K562 (cell line): Measurements from ENCODE around the gene VWA8. TPM values are rescaled to one million over a fixed set of nuclear protein-coding genes. Genes with fewer than 3 reads are reported as not detected.

Experiments used
- ATF1 ChIP-seq, 2 experiments: fragments of 450-650 bp in 1 of 2; IDR thresholded peaks; 2 replicates each; pipeline ENCODE4 v1.6.1; 2016; ENCODE audit warnings: missing compliant biosample characterization in 1 of 2, missing genetic modification characterization in 1 of 2
- HMG20A ChIP-seq: fragments of 450-650 bp; formaldehyde crosslinking; conservative IDR thresholded peaks from 2 replicates; pipeline ENCODE4 v1.4.0; 2020; ENCODE audit warnings: mild to moderate bottlenecking, mixed read lengths
- HNRNPK ChIP-seq: fragments of 200-400 bp; formaldehyde crosslinking; IDR thresholded peaks from one replicate; pipeline ENCODE4 v1.6.1; 2018; ENCODE audit warnings: mild to moderate bottlenecking, low read depth, low read length; ENCODE audit not compliant: poor library complexity, severe bottlenecking
- NR1H2 ChIP-seq: sonication (generic); formaldehyde crosslinking; IDR thresholded peaks from 2 replicates; pipeline ENCODE4 v1.4.0; 2020; ENCODE audit warnings: mild to moderate bottlenecking, missing genetic modification reagents
- PYGO2 ChIP-seq: fragments of 450-650 bp; IDR thresholded peaks from 2 replicates; pipeline ENCODE4 v1.6.1; 2016; ENCODE audit warnings: mild to moderate bottlenecking, missing genetic modification characterization, moderate library complexity, missing compliant biosample characterization
- SPI1 ChIP-seq: IDR thresholded peaks from 2 replicates; pipeline ENCODE4 v1.6.1; 2011; ENCODE audit warnings: low read depth, low read length, control low read depth, borderline replicate concordance
- ZBTB7A ChIP-seq: IDR thresholded peaks from 2 replicates; pipeline ENCODE4 v1.6.1; 2011; ENCODE audit warnings: low read depth, mild to moderate bottlenecking, low read length, moderate library complexity, borderline replicate concordance; ENCODE audit not compliant: control insufficient read depth
- polyA plus RNA-seq, 8 experiments: library from polyadenylated mRNA; depleted of rRNA in 4 of 8; stranded (reverse) in 5 of 8; unstranded in 3 of 8; fragments of >200 nt; fragmentation: Nextera tagmentation in 2 of 8; fragmentation: Illumina TruSeq in 1 of 8; extraction: Ambion mirVana in 2 of 8; extraction: Trizol in 1 of 8; gene quantifications; 2 replicates each; pipeline versions ENCODE4 v1.2.1 to v1.2.3, GENCODE V29; 2011 to 2014; ENCODE audit warnings: inconsistent platforms in 1 of 8, missing spikeins in 1 of 8
- total RNA-seq, 7 experiments: library from RNA; depleted of rRNA in 6 of 7; stranded (reverse); fragments of >200 nt in 6 of 7; fragmentation: Illumina TruSeq in 2 of 7; extraction: Trizol in 2 of 7; gene quantifications; 2 replicates each; pipeline versions ENCODE4 v1.2.1 to v1.2.3, GENCODE V29; 2011 to 2021; ENCODE audit warnings: low replicate concordance in 1 of 7
- TF ChIP-seq, protein P1 (sequence below): fragments of 250-450 bp; sonication (Bioruptor Pico); IDR thresholded peaks from 2 replicates; pipeline ENCODE4 v1.6.1; 2021; ENCODE audit warnings: mild to moderate bottlenecking
- TF ChIP-seq, protein P2 (sequence below): fragments of 450-650 bp; IDR thresholded peaks from 2 replicates; pipeline ENCODE4 v1.6.1; 2016; ENCODE audit warnings: low read depth, mild to moderate bottlenecking, moderate library complexity
- TF ChIP-seq, protein P3 (sequence below): sonication (generic); formaldehyde crosslinking; IDR thresholded peaks from 2 replicates; pipeline ENCODE4 v1.8.1; 2023; ENCODE audit warnings: mild to moderate bottlenecking, missing genetic modification reagents
- TF ChIP-seq, protein P4 (sequence below): IDR thresholded peaks from 2 replicates; pipeline ENCODE4 v1.6.1; 2012; ENCODE audit warnings: low read depth, low read length, improper control_type of control experiment, borderline replicate concordance

Gene VWA8
- total and polyA plus RNA-seq, 9 of the 15 experiments (the other 6 are each of a cell fraction or from before 2014, with no cell fraction given), result 2.1 to 18.5 (median 13.3) TPM

DNA sequence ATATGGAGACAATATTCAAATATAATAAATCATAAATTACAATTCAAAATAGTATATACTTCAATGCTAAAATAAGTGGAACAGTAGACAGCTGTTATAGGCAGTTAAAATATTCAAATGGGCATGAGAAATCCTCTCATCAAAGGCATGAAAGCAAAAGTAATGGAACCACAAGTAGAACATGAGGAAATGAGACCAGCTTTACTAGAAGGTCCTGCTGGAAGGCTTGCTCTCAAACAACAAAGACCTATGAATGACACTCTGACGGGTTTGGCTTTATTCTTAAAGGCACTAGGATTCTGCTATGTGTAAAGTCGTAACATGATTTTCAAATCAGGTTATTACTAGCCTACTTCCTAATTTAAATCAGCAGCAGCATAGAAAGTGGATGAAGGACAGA is 148.1 kb downstream of the VWA8 start (continued):
- TF ChIP-seq, protein P1, sequence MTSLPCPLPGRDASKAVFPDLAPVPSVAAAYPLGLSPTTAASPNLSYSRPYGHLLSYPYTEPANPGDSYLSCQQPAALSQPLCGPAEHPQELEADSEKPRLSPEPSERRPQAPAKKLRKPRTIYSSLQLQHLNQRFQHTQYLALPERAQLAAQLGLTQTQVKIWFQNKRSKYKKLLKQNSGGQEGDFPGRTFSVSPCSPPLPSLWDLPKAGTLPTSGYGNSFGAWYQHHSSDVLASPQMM (CRISPR knock-in tag), result no peak
- no peak for TF ChIP-seq PYGO2 (tag)
- no peak for TF ChIP-seq HNRNPK
- no peak for TF ChIP-seq NR1H2 (CRISPR knock-in tag)
- TF ChIP-seq, protein P2, sequence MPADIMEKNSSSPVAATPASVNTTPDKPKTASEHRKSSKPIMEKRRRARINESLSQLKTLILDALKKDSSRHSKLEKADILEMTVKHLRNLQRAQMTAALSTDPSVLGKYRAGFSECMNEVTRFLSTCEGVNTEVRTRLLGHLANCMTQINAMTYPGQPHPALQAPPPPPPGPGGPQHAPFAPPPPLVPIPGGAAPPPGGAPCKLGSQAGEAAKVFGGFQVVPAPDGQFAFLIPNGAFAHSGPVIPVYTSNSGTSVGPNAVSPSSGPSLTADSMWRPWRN, result no peak
- TF ChIP-seq ZBTB7A, result no peak
- TF ChIP-seq, protein P3, sequence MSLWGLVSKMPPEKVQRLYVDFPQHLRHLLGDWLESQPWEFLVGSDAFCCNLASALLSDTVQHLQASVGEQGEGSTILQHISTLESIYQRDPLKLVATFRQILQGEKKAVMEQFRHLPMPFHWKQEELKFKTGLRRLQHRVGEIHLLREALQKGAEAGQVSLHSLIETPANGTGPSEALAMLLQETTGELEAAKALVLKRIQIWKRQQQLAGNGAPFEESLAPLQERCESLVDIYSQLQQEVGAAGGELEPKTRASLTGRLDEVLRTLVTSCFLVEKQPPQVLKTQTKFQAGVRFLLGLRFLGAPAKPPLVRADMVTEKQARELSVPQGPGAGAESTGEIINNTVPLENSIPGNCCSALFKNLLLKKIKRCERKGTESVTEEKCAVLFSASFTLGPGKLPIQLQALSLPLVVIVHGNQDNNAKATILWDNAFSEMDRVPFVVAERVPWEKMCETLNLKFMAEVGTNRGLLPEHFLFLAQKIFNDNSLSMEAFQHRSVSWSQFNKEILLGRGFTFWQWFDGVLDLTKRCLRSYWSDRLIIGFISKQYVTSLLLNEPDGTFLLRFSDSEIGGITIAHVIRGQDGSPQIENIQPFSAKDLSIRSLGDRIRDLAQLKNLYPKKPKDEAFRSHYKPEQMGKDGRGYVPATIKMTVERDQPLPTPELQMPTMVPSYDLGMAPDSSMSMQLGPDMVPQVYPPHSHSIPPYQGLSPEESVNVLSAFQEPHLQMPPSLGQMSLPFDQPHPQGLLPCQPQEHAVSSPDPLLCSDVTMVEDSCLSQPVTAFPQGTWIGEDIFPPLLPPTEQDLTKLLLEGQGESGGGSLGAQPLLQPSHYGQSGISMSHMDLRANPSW (CRISPR knock-in tag), result no peak
- TF ChIP-seq, protein P4, sequence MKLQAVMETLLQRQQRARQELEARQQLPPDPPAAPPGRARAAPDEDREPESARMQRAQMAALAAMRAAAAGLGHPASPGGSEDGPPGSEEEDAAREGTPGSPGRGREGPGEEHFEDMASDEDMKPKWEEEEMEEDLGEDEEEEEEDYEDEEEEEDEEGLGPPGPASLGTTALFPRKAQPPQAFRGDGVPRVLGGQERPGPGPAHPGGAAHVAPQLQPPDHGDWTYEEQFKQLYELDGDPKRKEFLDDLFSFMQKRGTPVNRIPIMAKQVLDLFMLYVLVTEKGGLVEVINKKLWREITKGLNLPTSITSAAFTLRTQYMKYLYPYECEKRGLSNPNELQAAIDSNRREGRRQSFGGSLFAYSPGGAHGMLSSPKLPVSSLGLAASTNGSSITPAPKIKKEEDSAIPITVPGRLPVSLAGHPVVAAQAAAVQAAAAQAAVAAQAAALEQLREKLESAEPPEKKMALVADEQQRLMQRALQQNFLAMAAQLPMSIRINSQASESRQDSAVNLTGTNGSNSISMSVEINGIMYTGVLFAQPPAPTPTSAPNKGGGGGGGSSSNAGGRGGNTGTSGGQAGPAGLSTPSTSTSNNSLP, result no peak
- no peak for TF ChIP-seq HMG20A
- TF ChIP-seq ATF1 (CRISPR knock-in tag; IDR thresholded peaks at IDR 0.05), result no peak
- TF ChIP-seq ATF1 (tag; IDR thresholded peaks at IDR 0.05), result no peak
- no peak for TF ChIP-seq SPI1
- TF ChIP-seq, all 486 proteins: peak for 0
